SK-N-MC (cell line): ENCODE data around the gene PSMA4.

Experiments used
- EZH2 ChIP-seq: fragments of 200-600 bp; sonication (generic); IDR thresholded peaks from one replicate; pipeline ENCODE4 v1.6.1; 2017; ENCODE audit warnings: antibody characterized with exemption
- FOXP2 ChIP-seq: optimal IDR thresholded peaks from 2 replicates; pipeline ENCODE3; 2011; ENCODE audit warnings: mild to moderate bottlenecking, moderate library complexity; ENCODE audit not compliant: insufficient read depth; ENCODE audit errors: extremely low read length, control extremely low read depth

DNA sequence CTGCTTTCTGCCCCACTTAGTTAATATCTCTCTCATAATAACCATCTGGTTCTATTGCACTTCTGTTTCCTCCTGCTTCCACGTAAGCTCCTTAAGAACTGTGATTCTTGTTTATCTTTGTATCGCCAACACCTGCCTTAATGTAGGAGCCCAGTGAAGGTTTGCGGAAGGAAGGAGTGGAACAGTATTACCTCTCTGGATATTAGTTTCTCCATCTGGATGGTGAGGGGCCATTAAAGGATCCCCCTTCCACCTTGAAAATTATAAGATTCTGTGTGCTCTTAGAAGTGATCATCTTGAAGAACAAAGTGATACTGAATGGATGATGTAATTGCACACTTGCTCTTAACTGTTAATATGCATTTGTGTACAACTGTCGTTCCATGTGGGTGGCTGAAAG is 27.3 kb downstream of the PSMA4 start:
- TF ChIP-seq EZH2 (no peak), FOXP2 (no peak)
